Measurements from ENCODE around the gene NACC2.

DNA sequence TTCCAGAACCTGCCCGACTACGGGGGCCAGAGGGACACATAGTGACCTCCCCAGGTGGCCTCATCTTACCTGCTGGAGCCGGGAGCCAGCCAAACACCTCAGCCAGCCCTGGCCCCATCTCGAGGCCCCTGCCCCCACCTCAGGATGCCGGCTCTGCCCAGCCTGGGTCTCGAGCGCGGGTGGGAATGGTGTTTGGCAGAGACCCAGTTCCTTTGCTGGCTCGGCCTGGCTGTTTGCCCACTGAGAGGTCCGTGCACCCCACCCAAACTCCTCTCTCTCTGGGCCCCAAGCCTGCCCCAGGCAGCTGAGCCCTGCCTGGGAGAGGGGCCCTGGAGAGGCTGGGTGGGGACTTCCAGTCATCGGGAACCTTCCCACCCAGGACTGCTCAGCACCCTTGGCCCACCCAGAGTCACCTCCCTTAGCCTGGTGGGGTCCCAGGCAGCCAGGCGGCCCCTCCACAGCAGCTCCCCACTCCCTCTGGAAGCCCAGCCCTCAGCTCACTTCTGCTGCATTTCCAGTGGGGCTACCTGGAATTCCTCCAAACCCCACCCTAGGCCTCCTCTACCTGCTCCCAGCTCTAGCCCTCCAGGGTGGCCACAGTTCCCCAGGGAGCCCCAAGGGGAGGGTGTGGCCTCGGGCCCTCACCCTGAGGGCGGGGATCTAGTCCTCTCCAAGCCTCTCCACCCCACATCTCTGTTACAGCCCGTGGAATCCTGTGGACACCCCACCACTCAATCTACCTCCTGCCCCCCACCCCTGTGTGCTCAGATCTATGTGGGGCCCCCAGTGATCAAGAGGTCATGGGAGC lies 91.5 kb downstream of the NACC2 start:
- TF ChIP-seq, protein P1, sequence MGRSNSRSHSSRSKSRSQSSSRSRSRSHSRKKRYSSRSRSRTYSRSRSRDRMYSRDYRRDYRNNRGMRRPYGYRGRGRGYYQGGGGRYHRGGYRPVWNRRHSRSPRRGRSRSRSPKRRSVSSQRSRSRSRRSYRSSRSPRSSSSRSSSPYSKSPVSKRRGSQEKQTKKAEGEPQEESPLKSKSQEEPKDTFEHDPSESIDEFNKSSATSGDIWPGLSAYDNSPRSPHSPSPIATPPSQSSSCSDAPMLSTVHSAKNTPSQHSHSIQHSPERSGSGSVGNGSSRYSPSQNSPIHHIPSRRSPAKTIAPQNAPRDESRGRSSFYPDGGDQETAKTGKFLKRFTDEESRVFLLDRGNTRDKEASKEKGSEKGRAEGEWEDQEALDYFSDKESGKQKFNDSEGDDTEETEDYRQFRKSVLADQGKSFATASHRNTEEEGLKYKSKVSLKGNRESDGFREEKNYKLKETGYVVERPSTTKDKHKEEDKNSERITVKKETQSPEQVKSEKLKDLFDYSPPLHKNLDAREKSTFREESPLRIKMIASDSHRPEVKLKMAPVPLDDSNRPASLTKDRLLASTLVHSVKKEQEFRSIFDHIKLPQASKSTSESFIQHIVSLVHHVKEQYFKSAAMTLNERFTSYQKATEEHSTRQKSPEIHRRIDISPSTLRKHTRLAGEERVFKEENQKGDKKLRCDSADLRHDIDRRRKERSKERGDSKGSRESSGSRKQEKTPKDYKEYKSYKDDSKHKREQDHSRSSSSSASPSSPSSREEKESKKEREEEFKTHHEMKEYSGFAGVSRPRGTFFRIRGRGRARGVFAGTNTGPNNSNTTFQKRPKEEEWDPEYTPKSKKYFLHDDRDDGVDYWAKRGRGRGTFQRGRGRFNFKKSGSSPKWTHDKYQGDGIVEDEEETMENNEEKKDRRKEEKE (IDR thresholded peaks at IDR 0.05; ENCODE audit: borderline replicate concordance in 1 of 2, control insufficient read depth in 1 of 2, low read depth in 2 of 2, low read length in 1 of 2), result no peak
- TF ChIP-seq EP300 (IDR thresholded peaks at IDR 0.05; ENCODE audit: low read length), result no peak
- TF ChIP-seq, protein P2, sequence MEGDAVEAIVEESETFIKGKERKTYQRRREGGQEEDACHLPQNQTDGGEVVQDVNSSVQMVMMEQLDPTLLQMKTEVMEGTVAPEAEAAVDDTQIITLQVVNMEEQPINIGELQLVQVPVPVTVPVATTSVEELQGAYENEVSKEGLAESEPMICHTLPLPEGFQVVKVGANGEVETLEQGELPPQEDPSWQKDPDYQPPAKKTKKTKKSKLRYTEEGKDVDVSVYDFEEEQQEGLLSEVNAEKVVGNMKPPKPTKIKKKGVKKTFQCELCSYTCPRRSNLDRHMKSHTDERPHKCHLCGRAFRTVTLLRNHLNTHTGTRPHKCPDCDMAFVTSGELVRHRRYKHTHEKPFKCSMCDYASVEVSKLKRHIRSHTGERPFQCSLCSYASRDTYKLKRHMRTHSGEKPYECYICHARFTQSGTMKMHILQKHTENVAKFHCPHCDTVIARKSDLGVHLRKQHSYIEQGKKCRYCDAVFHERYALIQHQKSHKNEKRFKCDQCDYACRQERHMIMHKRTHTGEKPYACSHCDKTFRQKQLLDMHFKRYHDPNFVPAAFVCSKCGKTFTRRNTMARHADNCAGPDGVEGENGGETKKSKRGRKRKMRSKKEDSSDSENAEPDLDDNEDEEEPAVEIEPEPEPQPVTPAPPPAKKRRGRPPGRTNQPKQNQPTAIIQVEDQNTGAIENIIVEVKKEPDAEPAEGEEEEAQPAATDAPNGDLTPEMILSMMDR (IDR thresholded peaks at IDR 0.05 in 2 of 3, conservative IDR thresholded peaks at IDR 0.05 in 1 of 3; ENCODE audit: insufficient read depth in 2 of 3, low read depth in 1 of 3, low read length in 3 of 3), result no peak
- TF ChIP-seq, protein P3, sequence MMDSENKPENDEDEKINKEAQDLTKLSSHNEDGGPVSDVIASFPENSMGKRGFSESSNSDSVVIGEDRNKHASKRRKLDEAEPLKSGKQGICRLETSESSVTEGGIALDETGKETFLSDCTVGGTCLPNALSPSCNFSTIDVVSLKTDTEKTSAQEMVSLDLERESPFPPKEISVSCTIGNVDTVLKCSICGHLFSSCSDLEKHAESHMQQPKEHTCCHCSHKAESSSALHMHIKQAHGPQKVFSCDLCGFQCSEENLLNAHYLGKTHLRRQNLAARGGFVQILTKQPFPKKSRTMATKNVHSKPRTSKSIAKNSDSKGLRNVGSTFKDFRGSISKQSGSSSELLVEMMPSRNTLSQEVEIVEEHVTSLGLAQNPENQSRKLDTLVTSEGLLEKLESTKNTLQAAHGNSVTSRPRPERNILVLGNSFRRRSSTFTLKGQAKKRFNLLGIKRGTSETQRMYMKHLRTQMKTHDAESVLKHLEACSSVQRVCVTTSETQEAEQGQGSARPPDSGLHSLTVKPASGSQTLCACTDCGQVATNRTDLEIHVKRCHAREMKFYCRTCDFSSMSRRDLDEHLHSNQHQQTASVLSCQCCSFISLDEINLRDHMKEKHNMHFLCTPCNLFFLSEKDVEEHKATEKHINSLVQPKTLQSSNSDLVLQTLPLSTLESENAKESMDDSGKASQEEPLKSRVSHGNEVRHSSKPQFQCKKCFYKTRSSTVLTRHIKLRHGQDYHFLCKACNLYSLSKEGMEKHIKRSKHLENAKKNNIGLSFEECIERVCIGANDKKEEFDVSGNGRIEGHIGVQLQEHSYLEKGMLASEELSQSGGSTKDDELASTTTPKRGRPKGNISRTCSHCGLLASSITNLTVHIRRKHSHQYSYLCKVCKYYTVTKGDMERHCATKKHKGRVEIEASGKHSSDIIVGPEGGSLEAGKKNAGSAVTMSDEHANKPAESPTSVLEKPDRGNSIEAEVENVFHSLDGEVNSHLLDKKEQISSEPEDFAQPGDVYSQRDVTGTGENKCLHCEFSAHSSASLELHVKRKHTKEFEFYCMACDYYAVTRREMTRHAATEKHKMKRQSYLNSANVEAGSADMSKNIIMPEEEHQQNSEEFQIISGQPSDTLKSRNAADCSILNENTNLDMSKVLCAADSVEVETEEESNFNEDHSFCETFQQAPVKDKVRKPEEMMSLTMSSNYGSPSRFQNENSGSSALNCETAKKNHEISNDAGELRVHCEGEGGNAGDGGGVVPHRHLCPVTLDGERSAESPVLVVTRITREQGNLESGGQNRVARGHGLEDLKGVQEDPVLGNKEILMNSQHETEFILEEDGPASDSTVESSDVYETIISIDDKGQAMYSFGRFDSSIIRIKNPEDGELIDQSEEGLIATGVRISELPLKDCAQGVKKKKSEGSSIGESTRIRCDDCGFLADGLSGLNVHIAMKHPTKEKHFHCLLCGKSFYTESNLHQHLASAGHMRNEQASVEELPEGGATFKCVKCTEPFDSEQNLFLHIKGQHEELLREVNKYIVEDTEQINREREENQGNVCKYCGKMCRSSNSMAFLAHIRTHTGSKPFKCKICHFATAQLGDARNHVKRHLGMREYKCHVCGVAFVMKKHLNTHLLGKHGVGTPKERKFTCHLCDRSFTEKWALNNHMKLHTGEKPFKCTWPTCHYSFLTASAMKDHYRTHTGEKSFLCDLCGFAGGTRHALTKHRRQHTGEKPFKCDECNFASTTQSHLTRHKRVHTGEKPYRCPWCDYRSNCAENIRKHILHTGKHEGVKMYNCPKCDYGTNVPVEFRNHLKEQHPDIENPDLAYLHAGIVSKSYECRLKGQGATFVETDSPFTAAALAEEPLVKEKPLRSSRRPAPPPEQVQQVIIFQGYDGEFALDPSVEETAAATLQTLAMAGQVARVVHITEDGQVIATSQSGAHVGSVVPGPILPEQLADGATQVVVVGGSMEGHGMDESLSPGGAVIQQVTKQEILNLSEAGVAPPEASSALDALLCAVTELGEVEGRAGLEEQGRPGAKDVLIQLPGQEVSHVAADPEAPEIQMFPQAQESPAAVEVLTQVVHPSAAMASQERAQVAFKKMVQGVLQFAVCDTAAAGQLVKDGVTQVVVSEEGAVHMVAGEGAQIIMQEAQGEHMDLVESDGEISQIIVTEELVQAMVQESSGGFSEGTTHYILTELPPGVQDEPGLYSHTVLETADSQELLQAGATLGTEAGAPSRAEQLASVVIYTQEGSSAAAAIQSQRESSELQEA (IDR thresholded peaks at IDR 0.05; ENCODE audit: low read depth), result no peak
- no peak for TF ChIP-seq TARDBP (IDR thresholded peaks at IDR 0.05)
- TF ChIP-seq, protein P4, sequence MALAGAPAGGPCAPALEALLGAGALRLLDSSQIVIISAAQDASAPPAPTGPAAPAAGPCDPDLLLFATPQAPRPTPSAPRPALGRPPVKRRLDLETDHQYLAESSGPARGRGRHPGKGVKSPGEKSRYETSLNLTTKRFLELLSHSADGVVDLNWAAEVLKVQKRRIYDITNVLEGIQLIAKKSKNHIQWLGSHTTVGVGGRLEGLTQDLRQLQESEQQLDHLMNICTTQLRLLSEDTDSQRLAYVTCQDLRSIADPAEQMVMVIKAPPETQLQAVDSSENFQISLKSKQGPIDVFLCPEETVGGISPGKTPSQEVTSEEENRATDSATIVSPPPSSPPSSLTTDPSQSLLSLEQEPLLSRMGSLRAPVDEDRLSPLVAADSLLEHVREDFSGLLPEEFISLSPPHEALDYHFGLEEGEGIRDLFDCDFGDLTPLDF (CRISPR knock-in tag; IDR thresholded peaks at IDR 0.05), result no peak
- TF ChIP-seq MYC (IDR thresholded peaks at IDR 0.05; ENCODE audit: low read depth, low read length), result no peak
- no peak for TF ChIP-seq MYC (CRISPR knock-in tag; IDR thresholded peaks at IDR 0.05; ENCODE audit: borderline replicate concordance, low read depth)

Data from K562 (cell line).